Kidney epithelial cell (primary cell): ENCODE results near the gene FGD5. TPM values are rescaled to one million over a fixed set of nuclear protein-coding genes. Genes with fewer than 3 reads are reported as not detected.

Source experiments
- DNase-seq: peaks from one replicate; pipeline ENCODE4 v3.0.0-alpha.2; 2010; ENCODE audit warnings: low read depth
- H3K27me3 ChIP-seq: 2 replicates; pipeline ENCODE4 v1.6.0; 2011; ENCODE audit warnings: low read length; ENCODE audit not compliant: control insufficient read depth, insufficient read depth
- H3K36me3 ChIP-seq: 2 replicates; pipeline ENCODE4 v1.5.1; 2011; ENCODE audit warnings: low read length; ENCODE audit not compliant: control insufficient read depth, insufficient read depth
- H3K4me3 ChIP-seq: 2 replicates; pipeline ENCODE4 v1.5.1; 2011; ENCODE audit warnings: low read depth, mild to moderate bottlenecking, control low read depth, low read length
- CTCF ChIP-seq: IDR thresholded peaks from 2 replicates; pipeline ENCODE4 v1.5.1; 2011; ENCODE audit warnings: mild to moderate bottlenecking, moderate library complexity, low read length, control low read depth, inconsistent platforms; ENCODE audit not compliant: insufficient read depth, poor library complexity, severe bottlenecking
- total RNA-seq: library from RNA; depleted of rRNA; stranded (reverse); fragments of >200 nt; gene quantifications from 2 replicates; pipeline ENCODE4 v1.2.3, GENCODE V29; 2015

The FGD5 gene
- total RNA-seq, 1 donor from 2014 or later = 1.4 TPM

- Histone ChIP-seq H3K27me3 (no peaks in the 10 kb centered on the region), H3K4me3 (no peak overlapping the region), H3K36me3 (no peaks in the 10 kb centered on the region)
- DNase-seq = peak; percentile 14
- TF ChIP-seq CTCF = peak; percentile 84
Observed at GRCh38 chr3:14780927-14781507, 37.7 kb upstream of the FGD5 start.

- no peak for TF ChIP-seq CTCF
Observed at GRCh38 chr3:14783480-14784086, 35.2 kb upstream of the FGD5 start.

GRCh38 chr3:14784087-14784681, 34.6 kb upstream of the FGD5 start:
- Histone ChIP-seq H3K4me3 (no peak overlapping the region), H3K27me3 (peaks cover 4% of the 10 kb centered on the region), H3K36me3 (no peaks in the 10 kb centered on the region)
- no peak for DNase-seq
- TF ChIP-seq CTCF = no peak

More at GRCh38 chr3:14783480-14784086, 35.2 kb upstream of the FGD5 start:
- Histone ChIP-seq H3K4me3 (no peak overlapping the region), H3K36me3 (no peaks in the 10 kb centered on the region), H3K27me3 (peaks cover under 1% of the 10 kb centered on the region)
- no peak for DNase-seq

- no peak for TF ChIP-seq CTCF
- peaks cover 4% of the 10 kb centered on the region for H3K27me3 ChIP-seq
- H3K36me3 ChIP-seq = no peaks in the 10 kb centered on the region
- H3K4me3 ChIP-seq = no peak overlapping the region
- DNase-seq = no peak
Observed at GRCh38 chr3:14785207-14786155, 33.3 kb upstream of the FGD5 start.

GRCh38 chr3:14786369-14786768, 32.4 kb upstream of the FGD5 start:
- Histone ChIP-seq H3K36me3 (no peaks in the 10 kb centered on the region), H3K4me3 (no peak overlapping the region), H3K27me3 (peaks cover 4% of the 10 kb centered on the region)
- DNase-seq = no peak
- TF ChIP-seq CTCF = no peak
